ENCODE data around the gene TSPAN9.

Gene TSPAN9

DNA sequence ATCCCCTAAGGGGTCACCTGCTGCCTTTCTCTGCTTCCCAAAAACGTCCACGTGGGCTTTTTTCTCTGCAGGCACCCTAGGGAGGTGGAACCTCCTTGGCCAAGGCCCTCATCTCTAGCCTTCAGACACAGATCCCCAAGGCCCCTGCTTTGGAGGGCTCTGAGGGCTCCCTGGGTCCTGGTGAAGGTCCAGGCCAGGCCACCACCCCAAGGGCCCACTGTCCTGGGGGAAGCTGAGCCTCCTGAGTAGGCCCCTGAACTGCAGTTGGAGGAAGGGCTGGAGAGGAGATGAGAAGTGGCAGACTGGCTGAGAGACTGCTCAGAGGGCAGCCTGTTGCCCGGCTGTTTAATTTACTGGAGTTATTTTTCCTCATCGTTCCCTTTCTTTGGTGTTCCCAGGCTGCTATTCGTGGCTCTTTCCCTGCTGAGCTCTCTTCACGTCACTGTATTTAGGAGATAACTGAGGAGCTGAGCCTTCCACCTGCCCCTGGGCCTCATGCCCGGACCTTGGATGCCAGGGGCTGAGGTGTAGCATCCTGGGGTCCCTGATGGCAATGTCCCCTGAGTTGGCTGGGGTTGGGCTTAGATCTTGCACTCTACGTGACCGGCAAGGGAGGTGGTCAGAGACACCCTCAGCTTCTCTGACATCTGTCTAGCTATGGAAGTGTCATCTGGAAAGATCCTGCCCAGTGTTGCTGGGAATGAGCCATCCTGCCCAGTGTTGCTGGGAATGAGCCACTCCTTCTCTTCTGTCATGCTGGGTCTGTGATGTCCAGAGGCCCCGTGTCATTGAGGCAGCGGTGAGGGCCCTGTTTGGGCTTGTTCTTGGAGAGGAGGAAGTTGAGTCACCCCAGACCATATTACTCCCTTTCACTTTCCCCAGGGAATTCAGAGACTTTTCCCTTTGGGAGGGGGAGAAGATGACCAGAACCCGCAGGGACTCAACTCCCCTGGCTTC is 139.8 kb downstream of the TSPAN9 start:
- TF ChIP-seq, protein P1, sequence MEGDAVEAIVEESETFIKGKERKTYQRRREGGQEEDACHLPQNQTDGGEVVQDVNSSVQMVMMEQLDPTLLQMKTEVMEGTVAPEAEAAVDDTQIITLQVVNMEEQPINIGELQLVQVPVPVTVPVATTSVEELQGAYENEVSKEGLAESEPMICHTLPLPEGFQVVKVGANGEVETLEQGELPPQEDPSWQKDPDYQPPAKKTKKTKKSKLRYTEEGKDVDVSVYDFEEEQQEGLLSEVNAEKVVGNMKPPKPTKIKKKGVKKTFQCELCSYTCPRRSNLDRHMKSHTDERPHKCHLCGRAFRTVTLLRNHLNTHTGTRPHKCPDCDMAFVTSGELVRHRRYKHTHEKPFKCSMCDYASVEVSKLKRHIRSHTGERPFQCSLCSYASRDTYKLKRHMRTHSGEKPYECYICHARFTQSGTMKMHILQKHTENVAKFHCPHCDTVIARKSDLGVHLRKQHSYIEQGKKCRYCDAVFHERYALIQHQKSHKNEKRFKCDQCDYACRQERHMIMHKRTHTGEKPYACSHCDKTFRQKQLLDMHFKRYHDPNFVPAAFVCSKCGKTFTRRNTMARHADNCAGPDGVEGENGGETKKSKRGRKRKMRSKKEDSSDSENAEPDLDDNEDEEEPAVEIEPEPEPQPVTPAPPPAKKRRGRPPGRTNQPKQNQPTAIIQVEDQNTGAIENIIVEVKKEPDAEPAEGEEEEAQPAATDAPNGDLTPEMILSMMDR (IDR thresholded peaks at IDR 0.05; ENCODE audit: low read depth, low read length, missing control alignments) = no peak
- H3K4me3 ChIP-seq (ENCODE audit: low read depth, low read length) = no peak overlapping the region
- in situ Hi-C loops (cut with HindIII; ENCODE audit: low sequenced_read_pairs) = no loop called here
- no peak for DNase-seq (ENCODE audit: low read depth)

DNA sequence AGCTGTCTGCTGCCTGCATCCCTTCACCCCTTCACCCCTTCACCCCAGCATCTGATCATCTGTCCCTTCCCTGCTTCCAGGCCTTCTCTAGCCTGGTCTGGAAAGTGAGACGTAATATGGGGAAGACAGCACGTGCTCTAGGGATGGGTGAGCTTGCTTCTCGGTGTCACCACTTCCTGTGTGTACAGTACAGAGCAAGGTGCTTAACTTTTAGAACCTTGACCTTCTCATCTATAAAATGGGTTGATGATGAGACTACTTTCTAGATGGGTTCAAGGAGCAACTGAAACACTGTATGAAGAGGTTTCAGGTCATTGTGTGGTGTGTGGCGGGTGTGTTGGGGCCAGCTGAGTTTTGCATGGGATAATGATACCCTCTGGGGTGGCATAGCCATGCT is 140.5 kb downstream of the TSPAN9 start:
- in situ Hi-C loops (cut with HindIII; ENCODE audit: low sequenced_read_pairs) = no loop called here
- TF ChIP-seq, protein P1 (IDR thresholded peaks at IDR 0.05; ENCODE audit: low read depth, low read length, missing control alignments) = no peak
- no peak for DNase-seq (ENCODE audit: low read depth)
- no peak overlapping the region for H3K4me3 ChIP-seq (ENCODE audit: low read depth, low read length)

DNA sequence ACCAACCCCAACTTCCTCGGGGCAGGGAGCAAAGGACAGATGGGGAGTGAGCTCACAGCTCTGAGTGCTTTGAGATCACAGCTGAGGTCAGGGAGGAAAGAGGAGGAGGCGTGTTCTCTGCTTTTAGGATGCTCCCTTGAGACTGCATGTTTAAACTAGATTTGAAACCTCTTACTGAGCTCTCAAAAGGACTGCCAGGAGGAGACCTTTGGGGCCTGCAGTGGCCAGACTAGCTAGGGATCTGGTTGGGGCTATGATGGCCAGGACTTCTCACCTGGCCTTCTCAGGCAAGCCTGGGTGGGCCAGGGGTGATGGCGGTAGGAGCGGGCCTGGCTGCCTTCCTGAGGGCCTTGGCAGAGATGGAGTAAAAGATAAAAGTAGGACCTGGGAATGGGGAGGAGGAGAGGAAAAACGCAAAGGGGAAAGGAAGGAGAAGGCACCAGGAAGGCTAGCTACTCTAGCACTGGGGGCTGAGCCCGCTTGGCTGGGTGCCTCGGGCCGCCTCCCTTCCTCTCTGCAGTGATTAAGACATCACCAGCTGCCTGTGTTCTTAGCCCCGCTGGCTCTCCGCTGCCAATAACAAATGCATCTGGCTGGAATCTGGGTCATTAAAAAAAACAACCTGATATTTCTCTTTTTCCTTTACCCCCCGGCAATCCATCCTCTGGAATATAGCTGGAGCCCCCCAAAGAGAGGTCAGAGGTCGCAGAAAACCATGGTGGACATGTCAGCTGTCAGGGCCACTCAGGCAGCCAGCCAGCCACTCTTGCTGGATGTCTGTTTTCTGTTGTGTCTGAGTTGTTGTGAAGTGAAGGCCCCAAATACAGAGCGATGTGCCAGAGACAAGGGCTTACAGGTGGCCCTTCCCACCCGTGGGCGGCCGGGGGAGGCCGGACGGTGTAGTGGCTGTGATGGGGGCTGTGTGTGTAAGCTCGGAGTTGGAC is 141.3 kb downstream of the TSPAN9 start:
- in situ Hi-C loops (cut with HindIII; ENCODE audit: low sequenced_read_pairs) = no loop called here
- peak; percentile 37 for DNase-seq (ENCODE audit: low read depth)
- TF ChIP-seq, protein P1 (IDR thresholded peaks at IDR 0.05; ENCODE audit: low read depth, low read length, missing control alignments) = no peak
- no peak overlapping the region for H3K4me3 ChIP-seq (ENCODE audit: low read depth, low read length)

DNA sequence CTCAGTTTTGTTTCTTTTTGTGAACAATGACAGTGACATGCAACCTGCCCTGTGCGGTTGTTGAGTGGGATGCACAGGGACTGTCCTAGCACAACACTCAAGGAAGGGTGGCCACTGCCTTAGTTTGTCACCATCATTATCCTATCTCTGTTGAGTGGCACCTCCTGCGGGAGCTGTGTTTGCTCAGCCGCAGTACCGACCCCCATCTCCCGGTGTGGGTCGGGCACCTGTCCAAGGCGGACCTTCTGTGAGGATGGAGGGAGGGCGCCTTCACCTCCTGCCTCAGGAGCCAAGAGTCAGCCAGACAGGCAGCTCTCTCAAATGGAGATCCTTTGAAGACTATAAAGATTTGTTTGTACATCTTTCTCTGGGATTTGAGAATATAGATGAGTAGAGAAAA is 142.1 kb downstream of the TSPAN9 start:
- in situ Hi-C loops (cut with HindIII; ENCODE audit: low sequenced_read_pairs) = no loop called here
- H3K4me3 ChIP-seq (ENCODE audit: low read depth, low read length) = no peak overlapping the region
- DNase-seq (ENCODE audit: low read depth) = no peak
- TF ChIP-seq, protein P1 (IDR thresholded peaks at IDR 0.05; ENCODE audit: low read depth, low read length, missing control alignments) = no peak

DNA sequence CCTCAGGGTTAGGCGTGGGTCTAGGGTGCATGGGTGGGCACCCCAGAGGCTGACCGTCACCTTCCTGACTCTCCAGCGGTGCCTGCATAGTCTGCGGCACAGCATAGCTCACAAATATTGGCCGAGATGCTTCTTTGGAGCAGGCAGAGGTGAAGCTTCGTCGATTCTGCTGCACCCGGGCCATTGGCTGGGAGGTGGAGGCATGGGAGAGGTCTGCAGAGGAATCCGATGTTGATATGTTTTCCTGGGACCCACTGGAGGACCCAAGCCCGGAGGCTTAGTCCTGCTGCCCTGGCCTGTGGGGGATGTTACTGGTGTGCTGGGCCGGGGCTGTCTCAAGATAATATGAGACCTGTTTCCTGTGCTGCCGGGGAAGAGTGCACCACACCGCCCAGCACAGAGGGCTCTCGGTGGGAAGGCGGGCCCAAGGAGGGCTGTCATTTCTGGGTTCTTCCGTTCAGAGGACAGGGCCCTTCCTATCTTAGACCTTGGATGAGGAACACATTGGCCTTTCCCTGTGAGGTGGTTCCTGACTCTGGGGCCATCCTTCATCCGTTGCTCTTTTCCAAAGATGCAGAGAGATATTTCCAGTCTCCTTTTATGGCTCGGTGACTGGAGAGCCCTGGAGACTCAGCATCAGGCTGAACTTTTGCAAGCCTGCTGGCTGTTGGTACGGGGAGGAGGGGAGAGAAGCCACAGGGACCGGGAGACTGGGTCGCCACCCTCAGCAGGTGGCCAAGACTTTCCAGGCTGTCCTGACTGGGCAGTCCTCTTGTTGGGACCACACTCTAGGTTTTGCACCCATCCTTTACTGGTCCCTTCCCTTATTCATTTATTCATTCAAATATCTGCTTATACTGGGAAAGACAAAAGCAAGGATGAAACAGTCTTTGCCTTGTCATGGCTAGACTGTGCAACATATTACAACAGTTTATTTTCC is 143.5 kb downstream of the TSPAN9 start:
- no peak overlapping the region for H3K4me3 ChIP-seq (ENCODE audit: low read depth, low read length)
- DNase-seq (ENCODE audit: low read depth) = no peak
- in situ Hi-C loops (cut with HindIII; ENCODE audit: low sequenced_read_pairs) = no loop called here
- TF ChIP-seq, protein P1 (IDR thresholded peaks at IDR 0.05; ENCODE audit: low read depth, low read length, missing control alignments) = no peak
